Peyer's patch (tissue), 4 donors: ENCODE data around the gene DAW1. TPM values are rescaled to one million over a fixed set of nuclear protein-coding genes. Genes with fewer than 3 reads are reported as not detected.

ENCODE experiments used
- DNase-seq, 3 donors: peaks; one replicate each; pipeline ENCODE4 v3.0.0-alpha.2; 2017 to 2019
- H3K27ac ChIP-seq, 4 donors: fragments of 200-600 bp; sonication (generic); one replicate each; pipeline ENCODE4 v1.5.1; 2016 to 2019
- H3K27me3 ChIP-seq, 2 donors: fragments of 200-600 bp; sonication (generic); one replicate each; pipeline ENCODE4 v1.5.1; 2019
- H3K36me3 ChIP-seq, 3 donors: fragments of 200-600 bp; sonication (generic); one replicate each; pipeline ENCODE4 v1.5.1; 2016 to 2019
- H3K4me1 ChIP-seq, 4 donors: fragments of 200-600 bp; sonication (generic); one replicate each; pipeline ENCODE4 v1.5.1; 2016 to 2019
- H3K4me3 ChIP-seq, 4 donors: fragments of 200-600 bp; sonication (generic); 1 replicate in 3 of 4; 2 replicates in 1 of 4; pipeline ENCODE4 v1.5.1; 2016 to 2019; ENCODE audit warnings: mild to moderate bottlenecking in 1 of 4
- H3K9me3 ChIP-seq, 4 donors: fragments of 200-600 bp; sonication (generic); one replicate each; pipeline ENCODE4 v1.5.1; 2016 to 2019; ENCODE audit warnings: mild to moderate bottlenecking in 1 of 4
- POLR2A ChIP-seq, 2 donors: fragments of 450-650 bp; IDR thresholded peaks; one replicate each; pipeline ENCODE4 v1.5.1; 2017; ENCODE audit warnings: antibody characterized with exemption in 2 of 2, mild to moderate bottlenecking in 2 of 2, moderate library complexity in 2 of 2
- total RNA-seq, 4 donors: library from RNA; depleted of rRNA; stranded (reverse); fragments of >200 nt; gene quantifications; one replicate each; pipeline ENCODE4 v1.1.0, GENCODE V29; 2016
- TF ChIP-seq, protein P1 (sequence below), 6 experiments: fragments of 450-650 bp in 4 of 6; fragments of 200-600 bp in 2 of 6; sonication (generic) in 1 of 6; IDR thresholded peaks; one replicate each; pipeline ENCODE4 v1.5.1; 2017 to 2019; ENCODE audit warnings: antibody characterized with exemption in 6 of 6, mild to moderate bottlenecking in 3 of 6, moderate library complexity in 1 of 6

DAW1 gene
- total RNA-seq, 4 donors from 2014 or later, result not detected

DNA sequence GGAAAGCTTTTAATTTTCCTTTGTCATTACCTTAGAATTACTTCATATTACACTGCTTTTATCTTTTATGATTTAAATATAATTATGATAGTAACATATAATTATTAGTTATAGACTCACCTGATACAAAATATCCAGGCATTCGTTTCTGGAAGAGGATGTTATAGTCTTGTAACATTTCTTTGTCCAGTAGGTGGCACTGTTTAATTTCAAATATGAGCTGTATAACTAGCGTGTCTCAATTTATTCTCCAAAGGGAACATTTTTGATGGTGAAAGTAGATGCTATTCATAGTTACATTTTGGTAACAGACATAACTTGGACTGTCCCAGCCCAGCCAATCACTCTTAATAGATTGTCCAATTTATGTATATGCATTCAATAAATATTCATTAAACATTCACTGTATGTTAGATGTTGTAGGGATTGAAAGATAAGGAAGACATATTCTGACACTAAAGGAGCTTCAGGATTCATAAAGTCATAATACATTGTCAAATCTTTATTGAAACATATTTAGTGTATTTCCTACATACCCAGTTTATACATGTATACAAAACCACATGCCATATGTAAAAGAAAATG, 19.2 kb downstream of the DAW1 start:
- no peaks in the 10 kb centered on the region for H3K4me1 ChIP-seq
- no peak for DNase-seq
- no peak overlapping the region for H3K27ac ChIP-seq
- no peaks in the 10 kb centered on the region for H3K9me3 ChIP-seq
- no peaks in the 10 kb centered on the region for H3K27me3 ChIP-seq
- TF ChIP-seq, protein P1, sequence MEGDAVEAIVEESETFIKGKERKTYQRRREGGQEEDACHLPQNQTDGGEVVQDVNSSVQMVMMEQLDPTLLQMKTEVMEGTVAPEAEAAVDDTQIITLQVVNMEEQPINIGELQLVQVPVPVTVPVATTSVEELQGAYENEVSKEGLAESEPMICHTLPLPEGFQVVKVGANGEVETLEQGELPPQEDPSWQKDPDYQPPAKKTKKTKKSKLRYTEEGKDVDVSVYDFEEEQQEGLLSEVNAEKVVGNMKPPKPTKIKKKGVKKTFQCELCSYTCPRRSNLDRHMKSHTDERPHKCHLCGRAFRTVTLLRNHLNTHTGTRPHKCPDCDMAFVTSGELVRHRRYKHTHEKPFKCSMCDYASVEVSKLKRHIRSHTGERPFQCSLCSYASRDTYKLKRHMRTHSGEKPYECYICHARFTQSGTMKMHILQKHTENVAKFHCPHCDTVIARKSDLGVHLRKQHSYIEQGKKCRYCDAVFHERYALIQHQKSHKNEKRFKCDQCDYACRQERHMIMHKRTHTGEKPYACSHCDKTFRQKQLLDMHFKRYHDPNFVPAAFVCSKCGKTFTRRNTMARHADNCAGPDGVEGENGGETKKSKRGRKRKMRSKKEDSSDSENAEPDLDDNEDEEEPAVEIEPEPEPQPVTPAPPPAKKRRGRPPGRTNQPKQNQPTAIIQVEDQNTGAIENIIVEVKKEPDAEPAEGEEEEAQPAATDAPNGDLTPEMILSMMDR (IDR thresholded peaks at IDR 0.05), result peak; percentile 8 to 69 (median 62)
- TF ChIP-seq POLR2A (IDR thresholded peaks at IDR 0.05), result no peak
- no peaks in the 10 kb centered on the region for H3K36me3 ChIP-seq
- H3K4me3 ChIP-seq, result no peak overlapping the region

DNA sequence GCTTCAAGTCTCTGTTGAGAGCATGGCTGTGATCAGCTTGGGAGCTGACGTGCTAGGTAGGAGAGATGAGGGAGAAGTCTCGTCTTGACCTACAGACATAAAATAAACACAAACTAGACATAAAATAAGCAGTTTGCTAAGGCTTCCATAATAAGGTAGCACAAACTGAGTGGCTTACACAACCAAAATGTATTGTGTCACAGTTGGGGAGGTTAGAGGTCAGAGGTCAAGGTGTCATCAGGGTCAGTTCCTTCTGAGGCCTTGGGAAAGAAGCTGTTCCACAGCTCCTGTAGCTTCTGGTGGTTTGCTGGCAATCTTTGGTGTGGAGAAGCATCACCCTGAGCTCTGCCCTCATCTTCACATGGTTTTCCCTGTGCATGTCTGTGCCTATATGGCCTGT, 20.2 kb downstream of the DAW1 start:
- no peak overlapping the region for H3K27ac ChIP-seq
- no peaks in the 10 kb centered on the region for H3K9me3 ChIP-seq
- H3K4me1 ChIP-seq, result no peaks in the 10 kb centered on the region
- no peak for DNase-seq
- TF ChIP-seq POLR2A (IDR thresholded peaks at IDR 0.05), result no peak
- TF ChIP-seq, protein P1 (IDR thresholded peaks at IDR 0.05), result no peak
- no peaks in the 10 kb centered on the region for H3K27me3 ChIP-seq
- no peak overlapping the region for H3K4me3 ChIP-seq
- H3K36me3 ChIP-seq, result no peaks in the 10 kb centered on the region

DNA sequence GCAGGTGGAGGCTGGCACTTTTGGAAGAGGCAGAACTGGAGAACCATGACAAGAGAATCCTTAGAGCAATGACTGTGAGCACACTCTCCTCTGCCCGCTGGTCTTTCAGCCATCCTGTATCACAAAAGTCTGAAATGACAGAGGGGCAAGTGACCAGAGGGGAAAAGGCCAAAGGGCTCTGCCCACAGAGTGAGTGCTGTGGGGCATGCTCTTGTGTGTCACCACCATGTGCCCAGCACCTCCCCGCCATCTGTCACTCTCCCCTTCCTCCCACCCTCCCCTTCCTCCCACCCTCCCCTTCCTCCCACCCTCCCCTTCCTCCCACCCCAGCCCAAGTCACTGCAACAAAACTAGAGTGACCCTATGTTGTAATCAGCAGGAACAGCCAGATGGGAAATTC, 31.9 kb downstream of the DAW1 start:
- DNase-seq, result no peak
- Histone ChIP-seq H3K9me3 (no peaks in the 10 kb centered on the region), H3K4me3 (no peak overlapping the region), H3K4me1 (no peaks in the 10 kb centered on the region), H3K36me3 (no peaks in the 10 kb centered on the region), H3K27me3 (no peaks in the 10 kb centered on the region), H3K27ac (no peak overlapping the region)
- TF ChIP-seq, protein P1 (IDR thresholded peaks at IDR 0.05), result no peak

DNA sequence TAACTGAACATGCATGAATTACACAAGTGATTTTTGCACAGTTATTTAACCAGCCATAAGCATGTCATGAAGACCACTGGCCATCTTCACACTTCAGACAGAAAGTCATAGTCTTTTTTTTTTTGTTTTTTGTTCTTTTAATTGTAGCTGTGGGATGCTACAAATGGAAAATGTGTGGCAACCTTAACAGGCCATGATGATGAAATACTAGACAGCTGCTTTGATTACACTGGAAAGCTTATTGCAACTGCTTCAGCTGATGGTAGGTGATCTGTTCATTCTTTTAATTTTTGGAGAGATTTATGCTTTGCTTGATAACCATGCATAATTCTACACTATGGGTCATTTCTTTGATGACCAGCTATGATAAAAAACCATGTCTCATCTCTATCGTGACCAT, 35.6 kb downstream of the DAW1 start:
- Histone ChIP-seq H3K36me3 (no peaks in the 10 kb centered on the region), H3K27ac (no peak overlapping the region), H3K9me3 (no peaks in the 10 kb centered on the region), H3K4me3 (no peak overlapping the region), H3K27me3 (no peaks in the 10 kb centered on the region), H3K4me1 (no peaks in the 10 kb centered on the region)
- no peak for TF ChIP-seq POLR2A (IDR thresholded peaks at IDR 0.05)
- TF ChIP-seq, protein P1 (IDR thresholded peaks at IDR 0.05), result no peak
- no peak for DNase-seq

DNA sequence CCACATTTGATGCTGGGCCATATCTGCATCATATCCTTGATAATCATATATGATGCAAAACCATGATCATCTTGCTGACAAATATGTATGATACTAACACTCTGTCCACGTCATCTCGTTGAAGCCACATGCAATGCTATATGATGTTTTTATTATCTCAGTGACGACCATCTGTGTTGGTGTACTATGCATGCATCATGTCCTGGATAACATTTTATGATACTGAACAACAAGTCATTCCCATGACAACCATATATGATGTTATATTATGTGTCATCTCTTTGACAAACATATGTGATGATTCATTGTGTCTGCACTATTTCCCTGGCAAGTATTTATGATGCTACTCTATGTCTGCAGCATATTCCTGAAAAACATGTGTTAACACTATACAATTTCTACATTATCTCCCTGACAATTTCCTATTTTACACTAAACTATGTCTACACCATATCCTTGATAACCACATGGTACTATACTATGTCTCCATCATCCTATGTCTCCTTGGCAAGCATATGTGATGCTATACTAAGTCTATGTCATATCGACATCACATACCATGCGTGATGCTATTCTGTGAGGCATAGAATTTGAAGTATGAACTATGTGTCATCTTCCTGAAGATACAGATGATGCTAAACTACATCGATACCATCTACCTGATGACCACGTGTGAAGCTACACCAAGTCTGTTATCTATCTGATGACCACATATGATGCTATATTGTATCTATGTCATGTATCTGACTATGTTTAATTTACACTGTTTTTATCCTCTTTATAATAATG, 37.0 kb downstream of the DAW1 start:
- no peak overlapping the region for H3K27ac ChIP-seq

More for the DNA sequence above, 37.0 kb downstream of the DAW1 start:
- no peaks in the 10 kb centered on the region for H3K27me3 ChIP-seq
- H3K4me1 ChIP-seq, result no peaks in the 10 kb centered on the region
- H3K4me3 ChIP-seq, result no peak overlapping the region
- TF ChIP-seq, protein P1 (IDR thresholded peaks at IDR 0.05), result no peak
- no peak for TF ChIP-seq POLR2A (IDR thresholded peaks at IDR 0.05)
- no peaks in the 10 kb centered on the region for H3K36me3 ChIP-seq
- no peak for DNase-seq
- H3K9me3 ChIP-seq, result no peaks in the 10 kb centered on the region
